Activated CD8-positive, alpha-beta T cell treated with anti-CD3 and anti-CD28 coated beads for 36 hours (primary cell): ENCODE data around the gene PCDHGB3. TPM values are rescaled to one million over a fixed set of nuclear protein-coding genes. Genes with fewer than 3 reads are reported as not detected.
"Not testable (repeated sequence)": the region's sequence is repeated elsewhere in the genome, so short reads cannot be mapped to it uniquely, and the experiment has no call there.

Experiments
- ATAC-seq: fragments of 200-7000 bp; cut with Tn5 transposase; one replicate; pipeline ENCODE4 v1.10.0; 2021; ENCODE audit warnings: mild to moderate bottlenecking, moderate library complexity
- CTCF ChIA-PET: fragments of 350-600 bp; sonication (Branson Sonifier 250); formaldehyde crosslinking; loops from one replicate; lab custom pipeline; 2021; ENCODE audit warnings: antibody characterized with exemption; lab: Charles Lee
- POLR2A ChIA-PET: fragments of 350-600 bp; sonication (Branson Sonifier 250); formaldehyde crosslinking; loops from one replicate; lab custom pipeline; 2021; ENCODE audit warnings: antibody characterized with exemption; lab: Charles Lee
- DNase-seq: peaks from one replicate; pipeline ENCODE4 v3.0.0-alpha.2; 2020
- H3K27ac Mint-ChIP-seq: one replicate; pipeline ENCODE4 v1.8.0; 2021; ENCODE audit warnings: mild to moderate bottlenecking, mixed read lengths
- H3K27me3 Mint-ChIP-seq: one replicate; pipeline ENCODE4 v1.8.0; 2021; ENCODE audit warnings: mixed read lengths
- H3K36me3 Mint-ChIP-seq: one replicate; pipeline ENCODE4 v1.8.0; 2021; ENCODE audit warnings: low read depth, mixed read lengths
- H3K4me1 Mint-ChIP-seq: one replicate; pipeline ENCODE4 v1.8.0; 2021; ENCODE audit warnings: low read depth, mixed read lengths
- H3K4me3 Mint-ChIP-seq: one replicate; pipeline ENCODE4 v1.8.0; 2021; ENCODE audit warnings: mild to moderate bottlenecking, moderate library complexity, mixed read lengths
- H3K9me3 Mint-ChIP-seq: one replicate; pipeline ENCODE4 v1.8.0; 2021; ENCODE audit warnings: mixed read lengths
- intact Hi-C: fragments of 100-400 bp; cut with micrococcal nuclease; formaldehyde crosslinking; loops from one replicate; pipeline ENCODE4 v1.10.0; 2022
- total RNA-seq, 2 experiments: library from RNA; stranded (reverse); gene quantifications; one replicate each; pipeline ENCODE4 v1.2.3, GENCODE V29; 2021
- TF ChIP-seq, protein P1 (sequence below): fragments of 200-600 bp; IDR thresholded peaks from one replicate; pipeline ENCODE4 v1.8.0; 2022; ENCODE audit warnings: antibody characterized with exemption, mild to moderate bottlenecking

The PCDHGB3 gene
- total RNA-seq, 2 experiments from 2014 or later: 0.07 to 0.16 TPM

DNA sequence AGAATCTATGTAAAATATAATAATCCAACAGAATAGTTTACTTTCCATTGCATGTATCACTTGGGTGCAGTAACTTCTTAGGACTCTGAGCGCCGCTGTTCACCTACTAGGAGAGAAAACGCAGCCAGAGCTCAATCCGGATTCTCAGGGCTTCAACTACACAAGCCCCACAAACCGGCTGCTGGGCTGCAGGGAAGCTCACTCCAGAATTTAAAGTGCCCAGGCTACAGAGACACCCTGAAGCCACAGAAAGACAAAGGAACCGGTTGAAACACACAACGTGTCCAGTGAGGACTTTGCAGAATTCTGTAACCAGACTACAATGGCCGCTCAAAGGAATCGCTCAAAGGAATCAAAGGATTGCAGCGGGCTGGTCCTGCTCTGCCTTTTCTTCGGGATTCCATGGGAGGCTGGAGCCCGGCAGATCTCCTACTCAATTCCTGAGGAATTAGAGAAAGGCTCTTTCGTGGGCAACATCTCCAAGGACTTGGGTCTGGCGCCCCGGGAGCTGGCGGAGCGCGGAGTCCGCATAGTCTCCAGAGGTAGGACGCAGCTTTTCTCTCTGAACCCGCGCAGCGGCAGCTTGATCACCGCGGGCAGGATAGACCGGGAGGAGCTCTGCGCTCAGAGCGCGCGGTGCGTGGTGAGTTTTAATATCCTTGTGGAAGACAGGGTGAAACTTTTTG is 43.0 kb downstream of the PCDHGB3 start, which contains the start of gene PCDHGA10:
PCDHGA10 (plus strand) TSS at position 134 of the 686 bp plus-strand sequence; CDS start at position 323, 189 bp downstream.
- TF ChIP-seq, protein P1, sequence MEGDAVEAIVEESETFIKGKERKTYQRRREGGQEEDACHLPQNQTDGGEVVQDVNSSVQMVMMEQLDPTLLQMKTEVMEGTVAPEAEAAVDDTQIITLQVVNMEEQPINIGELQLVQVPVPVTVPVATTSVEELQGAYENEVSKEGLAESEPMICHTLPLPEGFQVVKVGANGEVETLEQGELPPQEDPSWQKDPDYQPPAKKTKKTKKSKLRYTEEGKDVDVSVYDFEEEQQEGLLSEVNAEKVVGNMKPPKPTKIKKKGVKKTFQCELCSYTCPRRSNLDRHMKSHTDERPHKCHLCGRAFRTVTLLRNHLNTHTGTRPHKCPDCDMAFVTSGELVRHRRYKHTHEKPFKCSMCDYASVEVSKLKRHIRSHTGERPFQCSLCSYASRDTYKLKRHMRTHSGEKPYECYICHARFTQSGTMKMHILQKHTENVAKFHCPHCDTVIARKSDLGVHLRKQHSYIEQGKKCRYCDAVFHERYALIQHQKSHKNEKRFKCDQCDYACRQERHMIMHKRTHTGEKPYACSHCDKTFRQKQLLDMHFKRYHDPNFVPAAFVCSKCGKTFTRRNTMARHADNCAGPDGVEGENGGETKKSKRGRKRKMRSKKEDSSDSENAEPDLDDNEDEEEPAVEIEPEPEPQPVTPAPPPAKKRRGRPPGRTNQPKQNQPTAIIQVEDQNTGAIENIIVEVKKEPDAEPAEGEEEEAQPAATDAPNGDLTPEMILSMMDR: peak; percentile 79
- Mint-ChIP-seq H3K27ac (no peak within 1 kb of the TSS), H3K4me1 (peaks cover 13% of the 10 kb centered on the region), H3K36me3 (peaks cover 26% of the 10 kb centered on the region), H3K27me3 (peaks cover 69% of the 10 kb centered on the region), H3K9me3 (peaks cover 28% of the 10 kb centered on the region), H3K4me3 (peak within 1 kb of the TSS; percentile 73)
- intact Hi-C loops: loop anchor here (5.0 kb wide), 2 partner anchors 99 to 144 kb away; no protein-coding TSS in a partner anchor
- ATAC-seq: peak; percentile 78
- ChIA-PET POLR2A (no interaction called here), CTCF (interaction anchor here (0.6 to 3.7 kb wide), 41 partner anchors 8 to 571 kb away, joined by 3 to 45 read pairs (median 5); partner anchors contain the start of genes PCDHGA1, PCDHGA11, PCDHGA12 and PCDHGA3)
- peak; percentile 75 for DNase-seq

DNA sequence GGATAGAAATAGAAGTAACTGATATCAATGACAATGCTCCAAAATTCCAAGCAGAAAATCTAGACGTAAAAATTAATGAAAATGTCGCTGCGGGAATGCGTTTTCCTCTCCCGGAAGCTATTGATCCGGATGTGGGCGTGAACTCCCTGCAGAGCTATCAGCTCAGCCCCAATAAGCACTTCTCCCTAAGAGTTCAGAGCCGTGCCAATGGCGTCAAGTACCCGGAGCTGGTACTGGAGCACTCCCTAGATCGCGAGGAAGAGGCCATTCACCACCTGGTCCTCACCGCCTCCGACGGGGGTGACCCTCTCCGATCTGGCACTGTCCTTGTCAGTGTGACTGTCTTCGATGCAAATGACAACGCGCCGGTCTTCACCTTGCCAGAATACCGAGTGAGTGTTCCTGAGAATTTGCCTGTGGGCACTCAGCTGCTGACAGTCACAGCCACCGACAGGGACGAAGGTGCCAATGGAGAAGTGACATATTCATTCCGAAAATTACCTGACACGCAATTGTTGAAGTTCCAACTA is 43.6 kb downstream of the PCDHGB3 start:
- TF ChIP-seq, protein P1: no peak
- ATAC-seq (no peak), DNase-seq (no peak)
- peaks cover 31% of the 10 kb centered on the region for H3K9me3 Mint-ChIP-seq
- H3K27ac Mint-ChIP-seq: no peak overlapping the region
- H3K27me3 Mint-ChIP-seq: peaks cover 71% of the 10 kb centered on the region
- CTCF ChIA-PET: interaction anchor here (0.6 to 3.7 kb wide), 35 partner anchors 8 to 572 kb away, joined by 3 to 45 read pairs (median 5); partner anchors contain the start of genes PCDHGA1, PCDHGA12, PCDHGA3 and PCDHGA4
- H3K4me1 Mint-ChIP-seq: peaks cover 16% of the 10 kb centered on the region
- peak overlapping the region; percentile 73 for H3K4me3 Mint-ChIP-seq
- POLR2A ChIA-PET: no interaction called here
- intact Hi-C loops: loop anchor here (5.0 kb wide), 2 partner anchors 99 to 144 kb away; no protein-coding TSS in a partner anchor
- H3K36me3 Mint-ChIP-seq: peaks cover 30% of the 10 kb centered on the region

DNA sequence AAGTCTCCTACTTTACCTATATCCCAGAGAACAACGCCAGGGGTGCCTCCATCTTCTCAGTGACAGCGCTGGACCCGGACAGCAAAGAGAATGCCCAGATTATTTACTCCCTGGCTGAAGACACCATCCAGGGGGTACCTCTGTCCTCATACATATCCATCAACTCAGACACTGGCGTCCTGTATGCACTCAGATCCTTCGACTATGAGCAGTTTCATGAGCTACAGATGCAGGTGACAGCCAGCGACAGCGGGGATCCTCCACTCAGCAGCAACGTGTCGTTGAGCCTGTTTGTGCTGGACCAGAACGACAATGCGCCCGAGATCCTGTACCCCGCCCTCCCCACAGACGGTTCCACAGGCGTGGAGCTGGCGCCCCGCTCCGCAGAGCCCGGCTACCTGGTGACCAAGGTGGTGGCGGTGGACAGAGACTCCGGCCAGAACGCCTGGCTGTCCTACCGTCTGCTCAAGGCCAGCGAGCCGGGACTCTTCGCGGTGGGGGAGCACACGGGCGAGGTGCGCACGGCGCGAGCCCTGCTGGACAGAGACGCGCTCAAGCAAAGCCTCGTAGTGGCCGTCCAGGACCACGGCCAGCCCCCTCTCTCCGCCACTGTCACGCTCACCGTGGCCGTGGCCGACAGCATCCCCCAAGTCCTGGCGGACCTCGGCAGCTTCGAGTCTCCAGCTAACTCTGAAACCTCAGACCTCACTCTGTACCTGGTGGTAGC is 44.7 kb downstream of the PCDHGB3 start:
- peaks cover 69% of the 10 kb centered on the region for H3K27me3 Mint-ChIP-seq
- intact Hi-C loops: loop anchor here (5.0 kb wide), 2 partner anchors 98 to 143 kb away; no protein-coding TSS in a partner anchor
- not testable (repeated sequence) for ATAC-seq, H3K27ac Mint-ChIP-seq, DNase-seq, H3K4me3 Mint-ChIP-seq
- H3K9me3 Mint-ChIP-seq: peaks cover 30% of the 10 kb centered on the region
- POLR2A ChIA-PET: interaction anchor here (0.6 kb wide), 1 partner anchor 23 kb away, joined by 3 read pairs; no protein-coding TSS in a partner anchor
- CTCF ChIA-PET: interaction anchor here (1.8 to 3.9 kb wide), 8 partner anchors 12 to 149 kb away, joined by 5 to 45 read pairs (median 21); partner anchors contain the start of genes PCDHGA12, PCDHGA8, PCDHGA9 and PCDHGB3
- peaks cover 32% of the 10 kb centered on the region for H3K36me3 Mint-ChIP-seq
- H3K4me1 Mint-ChIP-seq: peaks cover 16% of the 10 kb centered on the region

DNA sequence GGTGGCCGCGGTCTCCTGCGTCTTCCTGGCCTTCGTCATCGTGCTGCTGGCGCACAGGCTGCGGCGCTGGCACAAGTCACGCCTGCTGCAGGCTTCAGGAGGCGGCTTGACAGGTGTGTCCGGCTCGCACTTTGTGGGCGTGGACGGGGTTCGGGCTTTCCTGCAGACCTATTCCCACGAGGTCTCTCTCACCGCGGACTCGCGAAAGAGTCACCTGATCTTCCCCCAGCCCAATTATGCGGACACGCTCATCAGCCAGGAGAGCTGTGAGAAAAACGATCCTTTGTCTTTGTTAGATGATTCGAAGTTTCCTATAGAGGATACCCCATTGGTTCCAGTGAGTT is 45.2 kb downstream of the PCDHGB3 start:
- H3K27ac Mint-ChIP-seq, ATAC-seq, intact Hi-C loops, DNase-seq, POLR2A ChIA-PET: not testable (repeated sequence)
- Mint-ChIP-seq H3K36me3 (peaks cover 31% of the 10 kb centered on the region), H3K4me3 (peak overlapping the region; percentile 32), H3K9me3 (peaks cover 31% of the 10 kb centered on the region), H3K27me3 (peaks cover 68% of the 10 kb centered on the region), H3K4me1 (peaks cover 16% of the 10 kb centered on the region)
- CTCF ChIA-PET: interaction anchor here (0.9 to 3.9 kb wide), 5 partner anchors 59 to 148 kb away, joined by 3 to 17 read pairs (median 4); partner anchors contain the start of genes PCDHGA3 and PCDHGB1

DNA sequence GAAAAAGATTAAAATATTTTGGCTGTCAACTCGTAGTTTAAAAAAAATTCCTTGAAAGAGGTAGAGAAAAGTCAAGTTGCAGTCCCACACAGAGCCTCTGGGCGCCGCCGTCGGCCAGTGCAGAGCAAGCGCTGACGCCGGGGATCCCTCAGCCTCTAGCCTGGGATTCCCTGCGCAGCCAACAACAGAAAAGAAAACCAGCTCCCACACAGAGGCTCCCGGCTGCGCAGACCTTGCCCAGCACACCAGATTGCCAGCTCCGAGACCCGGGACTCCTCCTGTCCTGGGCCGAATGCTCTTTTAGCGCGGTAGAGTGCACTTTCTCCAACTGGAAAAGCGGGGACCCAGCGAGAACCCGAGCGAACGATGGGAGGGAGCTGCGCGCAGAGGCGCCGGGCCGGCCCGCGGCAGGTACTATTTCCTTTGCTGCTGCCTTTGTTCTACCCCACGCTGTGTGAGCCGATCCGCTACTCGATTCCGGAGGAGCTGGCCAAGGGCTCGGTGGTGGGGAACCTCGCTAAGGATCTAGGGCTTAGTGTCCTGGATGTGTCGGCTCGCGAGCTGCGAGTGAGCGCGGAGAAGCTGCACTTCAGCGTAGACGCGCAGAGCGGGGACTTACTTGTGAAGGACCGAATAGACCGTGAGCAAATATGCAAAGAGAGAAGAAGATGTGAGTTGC is 47.6 kb downstream of the PCDHGB3 start, which contains the start of gene PCDHGB7:
PCDHGB7 (plus strand) TSS at position 184 of the 679 bp plus-strand sequence; CDS start at position 367, 183 bp downstream.
- POLR2A ChIA-PET: not testable (repeated sequence)

More for the DNA sequence above, 47.6 kb downstream of the PCDHGB3 start, which contains the start of gene PCDHGB7:
- DNase-seq: peak; percentile 75
- Mint-ChIP-seq H3K9me3 (peaks cover 39% of the 10 kb centered on the region), H3K36me3 (peaks cover 39% of the 10 kb centered on the region), H3K4me1 (peaks cover 19% of the 10 kb centered on the region), H3K4me3 (peak within 1 kb of the TSS; percentile 64), H3K27me3 (peaks cover 77% of the 10 kb centered on the region)
- intact Hi-C loops, H3K27ac Mint-ChIP-seq: not testable (repeated sequence)
- TF ChIP-seq, protein P1: peak; percentile 63
- CTCF ChIA-PET: interaction anchor here (0.8 to 6.5 kb wide), 13 partner anchors 9 to 209 kb away, joined by 3 to 71 read pairs (median 4); partner anchors contain the start of genes PCDHB12, PCDHGA12 and PCDHGB6
- ATAC-seq: peak; percentile 76
